GM21528 (cell line): ENCODE results near the gene BACH2.
"Not testable (repeated sequence)": the region's sequence is repeated elsewhere in the genome, so short reads cannot be mapped to it uniquely, and the experiment has no call there.

Experiments
- ATAC-seq: cut with Tn5 transposase; IDR thresholded peaks from one replicate; pipeline ENCODE4 v1.9.1; 2021; ENCODE audit warnings: mild to moderate bottlenecking, moderate library complexity; ENCODE audit not compliant: unreplicated experiment, low FRiP score

Gene BACH2

GRCh38 chr6:90218959-90219208 lies 77.8 kb downstream of the BACH2 start:
- ATAC-seq = no peak

- ATAC-seq = no peak
These were observed 79.0 kb downstream of the BACH2 start for GRCh38 chr6:90217506-90218127.

- peak; percentile 52 for ATAC-seq
These were observed 80.3 kb downstream of the BACH2 start for GRCh38 chr6:90216072-90216977.

DNA sequence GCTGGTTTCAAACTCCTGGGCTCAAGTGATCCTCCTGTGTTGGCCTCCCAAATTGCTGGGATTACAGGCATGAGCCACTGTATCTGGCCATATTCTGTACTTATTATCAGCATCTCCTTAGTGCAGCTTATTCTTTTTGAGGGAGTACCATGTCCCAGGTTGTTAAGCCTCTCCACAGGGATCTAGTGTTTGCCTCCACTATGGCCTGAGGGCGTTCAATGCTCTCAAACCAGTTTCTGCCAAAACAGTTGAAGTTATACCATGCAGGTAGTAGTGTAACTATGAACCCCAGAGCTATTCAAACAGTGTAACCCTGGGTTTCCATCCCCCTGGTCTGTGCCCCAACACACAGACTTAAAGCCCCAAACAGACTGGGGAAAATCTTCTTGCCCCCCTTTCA lies 81.7 kb downstream of the BACH2 start:
- no peak for ATAC-seq

DNA sequence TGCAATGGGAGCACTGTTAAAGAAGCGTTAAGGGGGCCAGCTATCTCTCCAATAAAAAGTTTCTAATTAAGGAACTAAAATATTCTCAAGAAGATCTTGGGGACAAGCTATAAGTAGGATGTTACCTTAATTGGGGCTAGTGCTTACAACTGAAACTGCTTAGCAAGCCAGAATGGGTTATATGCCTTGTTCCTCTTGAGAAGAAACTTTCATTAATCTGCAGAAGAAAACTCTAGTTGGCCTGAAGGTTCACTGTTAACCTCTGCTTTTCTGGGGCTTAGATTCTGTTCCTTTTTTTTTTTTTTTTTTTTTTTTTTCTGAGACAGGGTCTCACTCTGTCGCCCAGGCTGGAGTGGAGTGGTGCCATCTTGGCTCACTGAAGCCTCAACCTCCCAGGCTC lies 82.2 kb downstream of the BACH2 start:
- no peak for ATAC-seq

DNA sequence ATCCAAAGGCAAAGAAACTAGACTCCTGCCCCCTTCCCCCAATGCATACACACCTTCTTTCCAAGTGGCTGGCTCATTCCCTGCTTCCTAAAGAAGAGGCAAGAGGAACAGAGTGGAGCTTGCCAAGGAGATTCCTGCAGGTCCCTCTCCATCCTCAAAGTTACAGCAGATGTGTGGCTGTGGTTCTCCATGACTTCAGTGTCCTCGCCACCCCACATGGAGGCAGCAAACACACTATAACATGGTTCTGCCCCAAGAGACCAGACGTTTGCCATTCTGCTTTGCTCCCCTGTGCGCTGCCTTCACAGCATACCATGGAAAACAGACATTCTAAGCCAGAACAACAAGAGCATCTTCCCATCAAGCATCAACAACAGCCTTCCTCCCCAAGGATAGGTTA lies 84.4 kb downstream of the BACH2 start:
- ATAC-seq = no peak

DNA sequence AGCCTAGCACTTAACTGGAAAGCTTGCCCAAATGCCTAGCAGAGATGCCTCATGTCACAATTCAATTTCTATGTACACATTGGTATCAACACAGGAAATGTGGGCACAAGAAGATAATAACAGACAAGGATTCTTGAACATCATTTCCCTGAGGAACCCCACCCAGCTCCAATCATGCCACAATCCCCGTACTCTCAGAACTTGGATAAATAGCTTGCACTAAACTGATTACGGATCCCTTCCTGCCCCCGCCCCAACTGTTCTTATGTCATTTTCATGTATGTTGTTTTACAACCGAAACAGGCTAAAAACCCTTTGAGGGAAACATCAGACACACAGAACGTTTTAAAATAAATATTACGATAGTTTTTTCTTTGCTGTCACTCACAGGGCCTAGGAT lies 87.1 kb downstream of the BACH2 start:
- ATAC-seq = no peak

GRCh38 chr6:90208690-90209089 lies 88.0 kb downstream of the BACH2 start:
- not testable (repeated sequence) for ATAC-seq

- no peak for ATAC-seq
These were observed 92.2 kb downstream of the BACH2 start for GRCh38 chr6:90204327-90205056.

DNA sequence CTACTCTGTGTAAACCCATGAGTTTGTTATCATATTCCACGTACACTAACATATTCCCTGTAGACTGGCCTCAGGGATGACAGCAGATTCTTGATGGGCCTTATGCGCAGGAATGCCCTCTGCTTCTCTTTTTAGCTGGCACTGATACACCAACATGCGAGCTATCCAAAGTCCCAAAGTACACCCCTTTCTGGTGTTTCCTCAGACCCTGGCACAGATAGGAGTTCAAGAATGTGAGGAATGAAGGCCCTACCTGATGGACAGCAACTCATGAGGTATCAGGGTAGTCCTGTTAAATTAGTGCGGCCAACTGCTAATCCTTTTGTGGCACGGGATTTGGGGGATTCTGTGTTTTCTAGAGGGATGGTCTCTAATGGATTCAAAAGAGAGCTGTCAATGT lies 93.0 kb downstream of the BACH2 start:
- no peak for ATAC-seq

DNA sequence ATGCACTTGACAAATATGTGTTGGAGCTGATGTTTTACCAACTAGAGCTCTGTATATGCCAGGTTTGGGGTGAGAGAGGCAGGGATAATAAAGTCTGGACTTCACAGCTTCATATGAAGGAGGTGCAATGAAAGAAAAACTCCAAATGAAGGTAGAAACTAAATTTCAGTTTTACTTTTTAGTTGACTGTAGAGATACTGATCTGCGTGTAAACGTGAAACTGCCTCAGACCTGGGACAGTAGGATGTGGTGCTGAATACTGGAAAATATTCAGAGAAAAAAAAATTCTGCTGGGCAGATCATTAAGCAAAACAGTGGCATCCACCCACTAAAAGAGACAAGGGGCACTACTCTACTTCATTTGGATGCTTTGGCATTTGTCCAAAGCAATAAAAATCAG lies 94.5 kb downstream of the BACH2 start:
- ATAC-seq = no peak

GRCh38 chr6:90199900-90200299 lies 96.7 kb downstream of the BACH2 start:
- ATAC-seq = no peak

DNA sequence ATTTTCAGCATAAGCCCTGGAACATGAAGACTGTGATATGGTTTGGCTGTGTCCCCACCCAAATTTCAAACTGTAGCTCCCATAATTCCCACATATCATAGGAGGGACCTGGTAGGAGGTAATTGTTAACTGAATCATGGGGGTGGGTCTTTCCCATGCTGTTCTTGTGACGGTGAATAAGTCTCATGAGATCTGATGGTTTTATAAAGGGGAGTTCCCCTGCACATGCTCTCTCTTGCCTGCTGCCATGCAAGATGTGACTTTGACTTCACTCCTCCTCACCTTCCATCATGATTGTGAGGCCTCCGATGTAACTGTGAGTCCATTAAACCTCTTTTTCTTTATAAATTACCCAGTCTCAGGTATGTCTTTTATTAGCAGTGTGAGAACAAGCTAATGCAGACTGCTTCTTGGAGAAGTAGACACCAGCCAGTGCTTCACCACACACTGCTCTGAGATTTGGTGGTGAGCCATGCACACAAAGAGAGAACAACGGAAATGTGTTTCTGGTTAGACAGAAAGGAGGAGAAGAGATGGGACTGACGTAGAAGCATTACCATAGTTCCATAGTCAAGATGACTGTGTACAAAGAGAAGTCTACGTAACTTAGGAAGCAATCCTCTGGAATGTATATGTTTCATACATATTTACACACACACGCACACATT lies 97.8 kb downstream of the BACH2 start:
- ATAC-seq = no peak

DNA sequence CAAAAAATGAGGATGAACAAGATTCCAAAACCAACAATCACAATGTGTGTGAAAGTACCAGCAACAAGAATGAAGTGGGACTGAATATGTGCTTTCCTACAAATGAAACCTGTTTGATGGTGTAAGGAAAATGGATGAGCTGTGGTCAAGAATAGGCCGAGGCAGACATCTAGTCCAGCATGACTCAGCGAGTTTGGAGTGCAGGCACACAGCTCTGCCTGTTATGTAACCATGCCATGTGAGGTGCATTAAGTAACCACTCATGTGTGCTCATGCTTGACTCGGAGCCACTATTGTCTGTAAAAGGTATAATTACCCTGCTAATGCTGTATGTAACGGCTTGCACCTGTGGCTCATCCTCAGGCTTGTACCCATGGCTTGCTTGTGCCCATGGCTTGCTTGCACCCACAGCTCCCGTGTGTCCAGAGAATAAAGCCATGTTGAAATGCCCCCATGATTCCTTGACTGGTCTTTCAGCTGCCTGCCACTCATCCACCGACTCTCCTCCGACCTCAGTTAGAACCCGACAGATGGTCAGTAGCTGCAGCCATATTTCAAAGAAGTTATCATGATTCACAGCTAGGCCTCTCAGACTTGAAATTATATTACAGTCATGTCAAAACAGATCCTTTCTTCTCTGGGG lies 98.7 kb downstream of the BACH2 start:
- no peak for ATAC-seq

DNA sequence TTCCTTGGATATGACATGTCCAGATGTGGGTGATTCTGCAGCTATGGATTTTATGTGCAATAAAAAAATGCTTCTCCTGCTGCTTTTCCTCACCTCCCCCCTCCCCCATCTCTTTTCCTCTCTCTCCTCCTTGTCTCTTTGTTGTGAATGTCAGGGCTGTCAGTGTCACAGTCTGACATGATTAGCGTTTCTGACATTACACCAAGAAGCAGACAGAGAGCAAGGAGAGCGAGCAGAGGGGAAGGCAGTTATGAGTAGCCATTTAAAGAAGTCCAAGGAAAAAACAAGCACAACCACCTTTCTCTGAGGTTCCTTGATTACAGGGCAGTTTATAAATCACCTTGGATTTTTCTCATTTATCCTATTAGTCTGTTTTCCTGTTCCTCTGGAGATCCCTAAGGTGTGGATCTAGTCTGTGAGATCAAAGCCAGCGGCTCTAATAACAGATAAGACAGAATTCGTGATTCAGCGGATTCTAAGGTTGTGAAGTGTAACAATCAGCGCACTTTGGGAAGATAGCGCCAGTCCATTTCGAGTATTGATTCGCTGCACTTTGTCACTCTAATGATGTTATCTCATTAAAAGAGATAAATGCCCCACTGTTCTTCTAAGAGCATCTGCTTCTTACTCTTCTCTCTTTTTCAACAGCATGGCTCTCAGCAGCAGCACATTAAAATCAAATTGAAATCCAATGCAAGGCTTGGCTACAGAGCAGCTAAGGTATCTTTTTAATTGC lies 101.4 kb downstream of the BACH2 start:
- ATAC-seq = no peak

DNA sequence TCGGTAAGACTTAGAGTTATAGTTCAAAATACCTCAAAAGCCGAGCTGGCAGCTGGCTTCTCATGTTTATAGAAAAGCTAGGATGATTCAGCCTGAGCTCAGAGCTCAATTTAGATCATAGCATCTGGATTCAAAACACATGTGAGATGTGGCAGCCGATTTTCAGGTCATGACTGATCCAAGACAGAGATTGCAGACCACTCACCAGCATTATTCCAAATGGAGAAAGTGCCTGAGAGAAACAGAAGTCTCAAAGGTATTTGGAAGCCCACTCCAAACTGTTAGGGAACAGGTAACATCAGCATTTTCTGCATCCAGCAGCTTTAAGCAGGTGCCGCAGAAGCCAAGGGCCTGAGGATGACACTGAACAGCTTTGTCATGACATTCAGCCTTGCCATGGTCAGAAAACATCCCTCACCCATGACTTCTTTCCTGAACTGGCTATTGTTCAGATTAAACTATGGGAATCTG lies 102.2 kb downstream of the BACH2 start:
- no peak for ATAC-seq

DNA sequence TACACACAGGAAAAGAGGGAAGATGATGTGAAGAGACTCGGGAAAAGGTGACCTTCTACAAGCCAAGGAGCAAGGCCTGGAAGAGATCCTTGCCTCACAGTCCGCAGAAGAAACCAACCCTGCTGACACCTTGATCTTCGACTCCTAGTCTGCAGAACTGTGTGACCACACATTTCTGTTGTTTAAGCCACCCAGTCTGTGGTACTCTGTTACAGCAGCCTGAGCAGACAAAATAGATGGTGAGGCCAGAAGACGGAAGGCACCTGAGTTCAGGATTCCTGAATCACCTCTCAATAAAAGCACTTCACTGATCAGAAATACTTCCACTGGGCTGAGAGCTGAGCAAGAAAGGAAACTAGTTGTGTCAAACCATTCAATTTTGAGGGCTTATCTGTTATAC lies 103.3 kb downstream of the BACH2 start:
- ATAC-seq = no peak

GRCh38 chr6:90192857-90193256 lies 103.8 kb downstream of the BACH2 start:
- ATAC-seq = no peak

DNA sequence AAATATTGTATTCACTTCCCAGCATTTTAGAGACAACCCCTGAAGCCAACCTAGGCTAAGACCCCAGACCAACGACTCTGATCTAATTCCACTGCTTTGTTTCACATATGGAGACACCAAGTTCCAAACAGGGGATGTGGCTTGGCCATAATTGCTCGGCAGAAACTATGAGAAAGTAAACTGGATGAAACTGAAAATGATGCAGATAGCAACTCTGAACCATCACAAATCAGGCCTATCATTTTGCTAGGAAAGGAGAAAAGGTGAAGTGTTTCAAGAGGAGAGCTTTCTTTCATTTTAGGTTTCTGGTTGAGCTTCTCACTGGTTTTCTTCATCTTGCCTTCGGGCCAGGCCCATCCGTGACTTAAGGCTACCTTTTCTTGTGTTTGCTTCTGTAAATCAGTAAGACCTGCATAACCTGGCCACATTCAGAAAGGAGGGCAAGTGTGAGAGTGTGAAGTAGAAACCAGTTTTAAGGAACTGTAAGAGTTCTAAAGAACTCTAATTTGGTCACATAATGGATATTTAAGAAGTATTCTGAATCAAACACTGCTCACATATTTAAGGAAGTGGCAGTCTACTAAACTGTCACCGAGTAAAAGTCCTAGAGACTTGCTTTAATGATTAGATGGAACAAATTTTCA lies 105.8 kb downstream of the BACH2 start:
- ATAC-seq = no peak
